ENCODE results near the gene AKR1C8. TPM values are rescaled to one million over a fixed set of nuclear protein-coding genes. Genes with fewer than 3 reads are reported as not detected.
"Not testable (repeated sequence)": the region's sequence is repeated elsewhere in the genome, so short reads cannot be mapped to it uniquely, and the experiment has no call there.

The AKR1C8 gene
- polyA plus RNA-seq, 6 donors from 2014 or later, result not detected

GRCh38 chr10:5196702-5197113 lies 11.8 kb upstream of the AKR1C8 start, which contains the start of gene AKR1C4:
AKR1C4 (plus strand) TSS chr10:5196837; CDS start chr10:5196868, 31 bp downstream.
- H3K27me3 Mint-ChIP-seq, result no peaks in the 10 kb centered on the region
- no peak within 1 kb of the TSS for H3K4me3 Mint-ChIP-seq
- no peak for ATAC-seq (ENCODE audit: low read depth in 2 of 2)

GRCh38 chr10:5195727-5196374 lies 10.9 kb upstream of the AKR1C8 start:
- Mint-ChIP-seq H3K9me3 (peaks cover 0 to 5% (median 0%) of the 10 kb centered on the region in 7 donors), H3K36me3 (no peaks in the 10 kb centered on the region), H3K4me3 (no peak overlapping the region), H3K27me3 (no peaks in the 10 kb centered on the region), H3K4me1 (no peaks in the 10 kb centered on the region), H3K27ac (no peak overlapping the region)
- ATAC-seq (ENCODE audit: low read depth in 2 of 2), result no peak
- DNase-seq, result no peak

More at GRCh38 chr10:5196702-5197113, 11.8 kb upstream of the AKR1C8 start, which contains the start of gene AKR1C4:
- no peak for DNase-seq
- Mint-ChIP-seq H3K4me1 (no peaks in the 10 kb centered on the region), H3K27ac (no peak within 1 kb of the TSS), H3K9me3 (peaks cover 0 to 5% (median 4%) of the 10 kb centered on the region in 7 donors), H3K36me3 (no peaks in the 10 kb centered on the region)

GRCh38 chr10:5194431-5194830 lies 9.5 kb upstream of the AKR1C8 start:
- H3K27me3 Mint-ChIP-seq, result no peaks in the 10 kb centered on the region
- DNase-seq, result no peak
- peaks cover 0 to 5% (median 0%) of the 10 kb centered on the region in 7 donors for H3K9me3 Mint-ChIP-seq
- H3K4me3 Mint-ChIP-seq, result no peak overlapping the region
- no peak for ATAC-seq (ENCODE audit: low read depth in 2 of 2)
- H3K4me1 Mint-ChIP-seq, result no peaks in the 10 kb centered on the region
- H3K27ac Mint-ChIP-seq, result no peak overlapping the region
- H3K36me3 Mint-ChIP-seq, result no peaks in the 10 kb centered on the region

GRCh38 chr10:5188358-5188757 lies 3.4 kb upstream of the AKR1C8 start:
- no peaks in the 10 kb centered on the region for H3K36me3 Mint-ChIP-seq
- H3K27ac Mint-ChIP-seq, result peak overlapping the region in 1 of 6 donors; percentile 0
- peaks cover 0 to 2% (median 0%) of the 10 kb centered on the region in 7 donors for H3K9me3 Mint-ChIP-seq
- ATAC-seq (ENCODE audit: low read depth in 2 of 2) (no peak), DNase-seq (no peak)
- H3K4me1 Mint-ChIP-seq, result no peaks in the 10 kb centered on the region
- H3K4me3 Mint-ChIP-seq, result no peak overlapping the region
- no peaks in the 10 kb centered on the region for H3K27me3 Mint-ChIP-seq

GRCh38 chr10:5187867-5188266 lies 2.9 kb upstream of the AKR1C8 start:
- peaks cover 0 to 2% (median 0%) of the 10 kb centered on the region in 7 donors for H3K9me3 Mint-ChIP-seq
- H3K27me3 Mint-ChIP-seq, result no peaks in the 10 kb centered on the region
- no peaks in the 10 kb centered on the region for H3K36me3 Mint-ChIP-seq
- no peak overlapping the region for H3K4me3 Mint-ChIP-seq
- DNase-seq (no peak), ATAC-seq (ENCODE audit: low read depth in 2 of 2) (no peak)
- no peaks in the 10 kb centered on the region for H3K4me1 Mint-ChIP-seq
- peak overlapping the region in 1 of 6 donors; percentile 0 for H3K27ac Mint-ChIP-seq

- H3K4me3 Mint-ChIP-seq, result no peak overlapping the region
- DNase-seq (no peak), ATAC-seq (ENCODE audit: low read depth in 2 of 2) (no peak)
- H3K27ac Mint-ChIP-seq, result no peak overlapping the region
- peaks cover 0 to 6% (median 0%) of the 10 kb centered on the region in 3 donors for H3K27me3 Mint-ChIP-seq
- H3K4me1 Mint-ChIP-seq, result no peaks in the 10 kb centered on the region
- H3K36me3 Mint-ChIP-seq, result no peaks in the 10 kb centered on the region
- H3K9me3 Mint-ChIP-seq, result peaks cover 0 to 4% (median 2%) of the 10 kb centered on the region in 7 donors
Measured at GRCh38 chr10:5183923-5184322, 1.0 kb downstream of the AKR1C8 start.

GRCh38 chr10:5180503-5180902 lies 4.4 kb downstream of the AKR1C8 start:
- H3K27me3 Mint-ChIP-seq; H3K4me3 Mint-ChIP-seq; H3K27ac Mint-ChIP-seq; H3K4me1 Mint-ChIP-seq; H3K36me3 Mint-ChIP-seq; DNase-seq; ATAC-seq (ENCODE audit: low read depth in 2 of 2): not testable (repeated sequence)
- peaks cover 0 to 12% (median 3%) of the 10 kb centered on the region in 7 donors for H3K9me3 Mint-ChIP-seq

GRCh38 chr10:5175581-5175980 lies 9.4 kb downstream of the AKR1C8 start:
- H3K36me3 Mint-ChIP-seq; H3K4me3 Mint-ChIP-seq; H3K27me3 Mint-ChIP-seq; ATAC-seq (ENCODE audit: low read depth in 2 of 2); H3K27ac Mint-ChIP-seq; DNase-seq; H3K4me1 Mint-ChIP-seq: not testable (repeated sequence)
- peaks cover 0 to 12% (median 4%) of the 10 kb centered on the region in 7 donors for H3K9me3 Mint-ChIP-seq

GRCh38 chr10:5168897-5169420 lies 16.0 kb downstream of the AKR1C8 start:
- ATAC-seq (ENCODE audit: low read depth in 2 of 2) (no peak), DNase-seq (no peak)
- H3K4me1 Mint-ChIP-seq, result no peaks in the 10 kb centered on the region
- no peak overlapping the region for H3K27ac Mint-ChIP-seq
- H3K36me3 Mint-ChIP-seq, result peaks cover 0 to 16% of the 10 kb centered on the region in 2 donors
- no peaks in the 10 kb centered on the region for H3K27me3 Mint-ChIP-seq
- H3K9me3 Mint-ChIP-seq, result peaks cover 11 to 43% (median 37%) of the 10 kb centered on the region in 7 donors
- no peak overlapping the region for H3K4me3 Mint-ChIP-seq

- no peak overlapping the region for H3K4me3 Mint-ChIP-seq
- no peaks in the 10 kb centered on the region for H3K4me1 Mint-ChIP-seq
- no peak overlapping the region for H3K27ac Mint-ChIP-seq
- peaks cover 0 to 16% of the 10 kb centered on the region in 2 donors for H3K36me3 Mint-ChIP-seq
- ATAC-seq (ENCODE audit: low read depth in 2 of 2), result no peak
- no peak for DNase-seq
- H3K9me3 Mint-ChIP-seq, result peaks cover 20 to 71% (median 43%) of the 10 kb centered on the region in 7 donors
- no peaks in the 10 kb centered on the region for H3K27me3 Mint-ChIP-seq
Measured at GRCh38 chr10:5165738-5166137, 19.2 kb downstream of the AKR1C8 start.

- Mint-ChIP-seq H3K4me3 (no peak overlapping the region), H3K27ac (no peak overlapping the region), H3K9me3 (peaks cover 19 to 73% (median 43%) of the 10 kb centered on the region in 7 donors), H3K36me3 (peaks cover 0 to 16% of the 10 kb centered on the region in 2 donors), H3K27me3 (no peaks in the 10 kb centered on the region), H3K4me1 (no peaks in the 10 kb centered on the region)
- DNase-seq (no peak), ATAC-seq (ENCODE audit: low read depth in 2 of 2) (no peak)
Measured at GRCh38 chr10:5163487-5163886, 21.5 kb downstream of the AKR1C8 start.

GRCh38 chr10:5159126-5159525 lies 25.8 kb downstream of the AKR1C8 start:
- H3K27ac Mint-ChIP-seq, result peak overlapping the region in 1 of 6 donors; percentile 13
- no peak overlapping the region for H3K4me3 Mint-ChIP-seq
- H3K27me3 Mint-ChIP-seq, result no peaks in the 10 kb centered on the region
- no peaks in the 10 kb centered on the region for H3K4me1 Mint-ChIP-seq
- ATAC-seq (ENCODE audit: low read depth in 2 of 2), result no peak
- DNase-seq, result no peak
- H3K9me3 Mint-ChIP-seq, result peaks cover 1 to 32% (median 12%) of the 10 kb centered on the region in 7 donors
- H3K36me3 Mint-ChIP-seq, result no peaks in the 10 kb centered on the region

GRCh38 chr10:5157501-5157900 lies 27.4 kb downstream of the AKR1C8 start:
- no peak for DNase-seq
- no peaks in the 10 kb centered on the region for H3K36me3 Mint-ChIP-seq
- no peak for ATAC-seq (ENCODE audit: low read depth in 2 of 2)
- no peak overlapping the region for H3K4me3 Mint-ChIP-seq
- no peak overlapping the region for H3K27ac Mint-ChIP-seq
- H3K4me1 Mint-ChIP-seq, result no peaks in the 10 kb centered on the region
- peaks cover 0 to 17% (median 4%) of the 10 kb centered on the region in 7 donors for H3K9me3 Mint-ChIP-seq
- no peaks in the 10 kb centered on the region for H3K27me3 Mint-ChIP-seq

GRCh38 chr10:5155951-5156350 lies 29.0 kb downstream of the AKR1C8 start:
- DNase-seq, result no peak
- no peaks in the 10 kb centered on the region for H3K36me3 Mint-ChIP-seq
- no peaks in the 10 kb centered on the region for H3K27me3 Mint-ChIP-seq
- peaks cover 0 to 8% (median 3%) of the 10 kb centered on the region in 7 donors for H3K9me3 Mint-ChIP-seq
- no peak overlapping the region for H3K4me3 Mint-ChIP-seq
- ATAC-seq (ENCODE audit: low read depth in 2 of 2), result no peak
- no peaks in the 10 kb centered on the region for H3K4me1 Mint-ChIP-seq
- H3K27ac Mint-ChIP-seq, result no peak overlapping the region
